GM21723 (cell line): ENCODE data around the gene RCL1.
"Not testable (repeated sequence)": the region's sequence is repeated elsewhere in the genome, so short reads cannot be mapped to it uniquely, and the experiment has no call there.

Source experiments
- ATAC-seq: cut with Tn5 transposase; IDR thresholded peaks from one replicate; pipeline ENCODE4 v1.9.1; 2021; ENCODE audit warnings: mild to moderate bottlenecking, moderate library complexity; ENCODE audit not compliant: unreplicated experiment

The RCL1 gene, protein sequence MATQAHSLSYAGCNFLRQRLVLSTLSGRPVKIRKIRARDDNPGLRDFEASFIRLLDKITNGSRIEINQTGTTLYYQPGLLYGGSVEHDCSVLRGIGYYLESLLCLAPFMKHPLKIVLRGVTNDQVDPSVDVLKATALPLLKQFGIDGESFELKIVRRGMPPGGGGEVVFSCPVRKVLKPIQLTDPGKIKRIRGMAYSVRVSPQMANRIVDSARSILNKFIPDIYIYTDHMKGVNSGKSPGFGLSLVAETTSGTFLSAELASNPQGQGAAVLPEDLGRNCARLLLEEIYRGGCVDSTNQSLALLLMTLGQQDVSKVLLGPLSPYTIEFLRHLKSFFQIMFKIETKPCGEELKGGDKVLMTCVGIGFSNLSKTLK

DNA sequence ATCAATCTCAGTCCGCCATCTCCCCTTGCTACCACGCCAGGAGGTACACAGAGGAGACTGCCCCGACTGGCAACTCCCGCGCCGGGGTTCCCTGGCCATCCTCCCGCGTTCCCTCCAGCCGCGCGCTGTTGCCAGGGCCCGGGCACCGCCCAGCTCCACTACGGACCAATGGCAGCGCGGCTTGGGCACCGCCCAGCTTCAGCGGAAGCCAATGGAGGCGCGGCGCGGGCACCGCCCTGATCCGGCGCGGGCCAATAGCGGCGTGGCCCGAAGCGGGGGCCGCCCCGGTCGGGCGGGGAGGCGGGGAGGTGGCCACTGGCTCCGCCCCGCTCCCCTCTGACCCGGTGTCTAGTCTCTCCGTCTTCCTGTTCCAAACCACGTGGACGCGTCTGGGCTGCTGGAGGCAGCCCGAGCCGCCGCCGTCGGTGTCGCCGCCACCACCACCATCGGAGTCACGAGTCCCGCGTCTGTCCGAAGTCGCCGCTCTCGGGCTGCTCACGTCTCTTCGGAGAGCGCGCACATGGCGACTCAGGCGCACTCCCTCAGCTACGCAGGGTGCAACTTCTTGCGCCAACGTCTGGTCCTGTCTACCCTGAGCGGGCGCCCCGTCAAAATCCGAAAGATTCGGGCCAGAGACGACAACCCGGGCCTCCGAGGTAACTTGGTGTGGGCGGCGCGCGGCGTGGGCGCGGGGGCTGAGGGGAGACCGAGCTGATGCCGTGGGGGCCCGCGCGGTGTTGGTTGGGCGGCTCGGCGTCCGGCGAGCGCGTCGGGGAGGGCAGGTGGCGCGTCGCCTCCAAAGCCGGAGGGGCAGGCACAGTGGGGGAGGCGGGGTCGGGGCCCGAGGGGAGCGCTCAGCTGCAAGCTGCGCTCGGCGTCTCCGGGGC lies at the start of gene RCL1:
Gene RCL1 (plus strand): TSS at position 373 of the 887 bp plus-strand sequence. CDS start 148 bp downstream, at position 521.
- ATAC-seq, result peak; percentile 96

DNA sequence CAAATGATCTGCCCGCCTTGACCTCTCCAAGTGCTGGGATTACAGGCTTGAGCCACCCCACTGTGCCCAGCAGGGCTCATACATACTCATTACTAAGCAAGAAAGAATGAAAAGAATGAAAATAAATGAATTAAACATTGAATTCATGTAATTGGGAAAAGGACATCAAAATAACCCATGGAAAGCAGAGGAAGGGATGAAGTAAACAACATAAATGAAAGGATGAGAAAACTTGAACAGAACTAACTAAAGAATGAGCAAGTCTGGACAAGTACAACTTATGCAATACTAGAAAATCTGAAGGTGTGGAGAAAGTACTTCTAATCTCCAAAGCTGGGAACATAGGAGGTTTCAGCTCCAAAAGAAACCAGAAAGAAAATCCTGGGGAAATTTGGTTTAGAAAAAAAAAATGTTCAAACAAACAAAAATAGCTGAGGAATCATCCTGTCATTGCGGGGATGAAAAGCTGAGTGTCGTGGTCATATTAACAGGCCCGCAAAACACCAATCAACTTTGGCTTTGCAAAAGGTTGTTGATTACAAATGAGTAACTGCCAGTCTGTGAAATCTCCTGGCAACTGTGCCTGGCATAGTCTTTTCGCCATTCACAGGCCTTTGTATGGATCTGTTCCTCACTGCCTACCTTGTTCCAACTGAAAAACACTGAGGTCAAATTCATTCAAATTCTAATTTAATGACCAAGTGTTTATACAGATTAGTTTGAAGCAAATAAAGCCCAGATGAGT lies 49.4 kb upstream of the RCL1 start:
- ATAC-seq, result no peak

DNA sequence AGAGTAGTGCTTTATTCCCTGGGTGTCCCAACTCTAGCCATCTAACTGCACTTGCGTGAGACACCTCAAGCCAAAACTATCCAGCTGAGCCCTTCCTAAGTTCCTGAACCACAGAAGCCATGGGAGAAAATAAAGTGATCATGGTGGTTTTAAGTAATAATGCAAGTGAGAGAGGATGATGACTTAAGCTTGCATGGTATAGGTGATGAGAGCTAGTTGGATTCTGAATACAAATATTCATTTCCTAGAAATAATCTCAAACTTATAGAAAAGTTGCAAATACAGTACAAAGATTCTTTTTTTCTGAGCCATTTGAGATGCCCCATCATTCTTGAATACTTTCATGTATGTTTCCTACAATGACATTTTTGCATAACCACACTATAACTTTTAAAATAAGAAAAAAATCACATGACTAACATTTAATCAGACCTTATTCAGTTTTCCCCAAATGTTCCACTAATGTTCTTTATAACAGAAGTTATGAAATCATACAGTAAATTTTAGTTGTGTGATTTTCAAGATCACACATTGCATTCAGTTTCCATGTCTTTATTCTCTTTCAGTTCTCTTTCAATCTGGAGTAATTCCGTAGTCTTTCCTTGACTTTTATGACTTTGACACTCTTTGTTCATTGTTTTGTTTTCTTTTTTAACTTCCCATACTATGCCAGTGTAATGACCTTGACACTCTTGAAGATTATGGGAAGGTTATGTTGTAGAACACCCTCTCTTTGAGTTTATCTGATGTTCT lies 46.3 kb upstream of the RCL1 start:
- ATAC-seq, result no peak

DNA sequence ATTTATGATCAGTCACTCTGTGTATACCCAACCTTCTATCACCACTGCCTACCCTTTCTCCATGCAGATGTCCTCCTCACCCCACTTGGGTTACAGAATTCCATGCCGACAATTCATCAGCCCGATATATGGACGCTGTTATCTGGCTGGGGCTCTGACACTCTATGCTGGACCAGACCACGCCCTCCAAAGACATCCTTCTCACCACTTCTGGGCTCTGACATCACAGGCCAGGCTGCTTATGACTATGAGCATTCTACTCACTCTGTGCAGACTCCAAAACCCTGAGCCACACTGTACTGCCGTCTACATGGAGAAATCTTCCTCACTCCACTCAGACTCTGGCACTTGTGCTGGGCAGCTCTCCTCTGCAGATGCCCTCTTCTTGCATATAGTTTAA lies 44.1 kb upstream of the RCL1 start:
- no peak for ATAC-seq

DNA sequence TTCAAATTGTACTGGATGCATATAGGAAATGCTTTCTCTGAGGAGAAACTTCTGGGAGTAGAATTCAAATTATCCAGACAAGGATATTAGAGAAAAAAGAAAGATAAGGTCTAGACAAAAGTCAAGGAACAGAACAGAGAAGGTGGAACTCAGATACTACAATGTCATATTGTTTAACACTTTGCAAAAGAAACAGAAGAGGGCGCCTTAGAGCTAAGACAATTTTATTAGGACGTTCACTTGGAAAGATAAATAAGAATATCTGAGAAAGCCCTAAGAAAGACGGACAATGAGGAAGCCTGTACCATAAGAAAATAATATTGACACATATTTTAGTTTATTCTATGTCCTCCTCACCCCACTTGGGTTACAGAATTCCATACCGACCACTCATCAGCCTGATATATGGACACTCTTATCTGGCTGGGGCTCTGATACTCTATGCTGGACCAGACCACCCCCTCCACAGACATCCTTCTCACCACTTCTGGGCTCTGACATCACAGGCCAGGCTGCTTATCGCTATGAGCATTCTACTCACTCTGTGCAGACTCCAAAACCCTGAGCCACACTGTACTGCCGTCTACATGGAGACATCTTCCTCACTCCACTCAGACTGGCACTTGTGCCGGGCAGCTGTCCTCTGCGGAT lies 42.6 kb upstream of the RCL1 start:
- no peak for ATAC-seq

DNA sequence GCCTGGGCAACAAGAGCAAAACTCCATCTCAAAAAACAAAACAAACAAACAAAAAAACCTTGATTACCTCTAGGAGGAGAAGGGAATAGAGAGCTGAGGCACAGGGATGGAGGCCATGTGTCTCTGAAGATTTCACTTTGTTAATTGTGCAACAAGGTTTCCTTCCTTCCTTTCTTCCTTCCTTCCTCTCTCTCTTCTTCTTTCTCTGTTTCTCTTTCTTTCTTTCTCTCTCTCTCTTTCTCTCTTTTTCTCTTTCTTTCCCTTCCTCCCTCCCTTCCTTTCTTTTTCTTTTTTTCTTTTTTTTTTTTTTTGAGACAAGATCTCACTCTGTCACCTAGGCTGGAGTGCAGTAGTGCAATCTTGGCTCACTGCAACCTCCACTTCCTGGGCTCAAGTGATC lies 38.2 kb upstream of the RCL1 start:
- ATAC-seq, result not testable (repeated sequence)

DNA sequence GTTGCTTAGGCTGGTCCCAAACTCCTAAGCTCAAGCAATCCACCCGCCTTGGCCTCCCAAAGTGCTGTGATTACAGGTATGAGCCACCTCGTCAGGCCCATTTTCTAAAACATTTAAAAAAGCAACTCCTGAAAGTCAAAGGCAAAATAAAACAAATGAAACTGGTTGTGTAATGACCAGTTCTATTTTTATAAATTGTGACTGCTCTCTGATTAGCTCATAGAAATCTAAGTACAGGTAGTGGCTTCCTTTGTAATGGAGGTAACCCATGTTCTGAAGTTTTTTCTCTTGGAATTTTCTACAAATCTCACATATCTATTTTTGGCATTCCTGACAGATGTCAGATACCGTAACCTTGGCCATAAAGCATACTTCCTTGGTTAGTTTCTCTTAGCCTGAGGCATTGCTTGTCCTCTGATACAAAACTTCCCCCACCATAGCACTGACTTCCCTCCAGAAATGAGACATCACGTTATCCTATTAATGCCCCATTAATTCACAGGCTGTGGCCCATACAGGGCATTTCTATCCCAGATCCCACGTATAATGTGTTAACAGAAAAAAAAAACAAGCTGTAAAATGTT lies 37.6 kb upstream of the RCL1 start:
- ATAC-seq, result no peak

DNA sequence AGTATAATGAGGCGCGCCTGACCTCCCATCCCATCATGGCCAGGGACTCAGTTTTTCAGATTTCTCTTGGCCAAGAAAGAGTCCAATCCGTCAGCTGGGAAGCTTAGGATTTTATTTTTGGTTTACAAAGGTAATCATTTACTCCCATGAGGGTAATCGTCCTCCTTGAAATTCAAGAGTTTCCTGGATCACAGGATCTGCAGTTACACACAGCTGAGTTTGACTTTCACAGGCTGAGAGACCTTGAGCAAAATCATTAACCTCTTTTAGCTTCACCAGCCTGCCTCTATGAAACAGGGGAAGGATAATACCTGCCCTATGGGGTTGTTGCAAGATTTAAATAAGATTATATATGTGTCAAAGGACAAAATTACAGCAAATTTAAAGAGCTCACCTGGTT lies 36.3 kb upstream of the RCL1 start:
- ATAC-seq, result no peak

DNA sequence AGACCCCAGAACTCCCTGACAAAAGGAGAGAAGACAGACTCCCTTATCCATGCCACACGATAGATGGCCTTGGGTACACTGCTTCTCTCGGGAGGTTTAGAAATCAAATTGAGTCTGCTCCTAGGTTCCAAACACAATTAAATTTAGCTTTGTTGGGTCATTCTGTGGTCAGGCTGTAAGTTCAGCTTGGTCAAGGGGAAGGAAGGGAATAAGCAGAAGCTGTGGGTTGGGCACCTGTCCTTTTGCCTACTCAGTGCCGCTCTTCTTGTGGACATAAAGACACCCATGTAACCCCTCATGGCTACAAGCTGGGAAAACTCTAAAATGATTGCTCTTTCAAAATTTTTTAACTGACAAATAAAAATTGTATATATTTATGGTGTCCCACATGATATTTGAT lies 32.6 kb upstream of the RCL1 start:
- no peak for ATAC-seq

DNA sequence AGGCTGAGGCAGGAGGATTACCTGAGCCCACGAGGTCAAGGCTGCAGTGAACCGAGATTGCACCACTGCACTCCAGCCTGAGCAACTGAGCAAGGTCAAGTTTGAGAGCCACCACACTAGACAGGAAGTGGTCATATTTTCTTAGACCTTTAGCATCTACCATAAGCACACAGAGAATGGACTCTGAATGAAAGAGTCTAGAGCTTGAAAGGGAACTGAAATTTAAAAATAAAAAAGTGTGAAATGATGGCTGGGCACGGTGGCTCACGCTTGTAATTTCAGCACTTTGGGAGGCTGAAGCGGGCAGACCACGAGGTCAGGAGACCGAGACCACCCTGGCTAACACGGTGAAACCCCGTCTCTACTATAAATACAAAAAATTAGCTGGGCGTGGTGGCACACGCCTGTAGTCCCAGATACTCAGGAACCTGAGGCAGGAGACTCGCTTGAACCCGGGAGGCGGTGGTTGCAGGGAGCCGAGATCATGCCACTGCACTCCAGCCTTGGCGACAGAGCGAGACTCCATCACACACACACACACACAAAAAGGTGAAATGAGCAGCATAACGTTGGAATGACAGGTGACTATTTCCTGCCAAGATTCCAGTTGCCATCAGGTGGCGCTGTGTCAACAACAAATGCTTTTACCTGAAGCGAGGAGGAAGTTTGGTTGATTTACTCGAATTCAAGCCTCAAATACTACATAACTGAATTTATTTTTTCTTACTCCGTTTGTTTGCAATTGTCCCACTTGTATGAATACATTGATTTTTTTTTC lies 30.4 kb upstream of the RCL1 start:
- peak; percentile 79 for ATAC-seq

DNA sequence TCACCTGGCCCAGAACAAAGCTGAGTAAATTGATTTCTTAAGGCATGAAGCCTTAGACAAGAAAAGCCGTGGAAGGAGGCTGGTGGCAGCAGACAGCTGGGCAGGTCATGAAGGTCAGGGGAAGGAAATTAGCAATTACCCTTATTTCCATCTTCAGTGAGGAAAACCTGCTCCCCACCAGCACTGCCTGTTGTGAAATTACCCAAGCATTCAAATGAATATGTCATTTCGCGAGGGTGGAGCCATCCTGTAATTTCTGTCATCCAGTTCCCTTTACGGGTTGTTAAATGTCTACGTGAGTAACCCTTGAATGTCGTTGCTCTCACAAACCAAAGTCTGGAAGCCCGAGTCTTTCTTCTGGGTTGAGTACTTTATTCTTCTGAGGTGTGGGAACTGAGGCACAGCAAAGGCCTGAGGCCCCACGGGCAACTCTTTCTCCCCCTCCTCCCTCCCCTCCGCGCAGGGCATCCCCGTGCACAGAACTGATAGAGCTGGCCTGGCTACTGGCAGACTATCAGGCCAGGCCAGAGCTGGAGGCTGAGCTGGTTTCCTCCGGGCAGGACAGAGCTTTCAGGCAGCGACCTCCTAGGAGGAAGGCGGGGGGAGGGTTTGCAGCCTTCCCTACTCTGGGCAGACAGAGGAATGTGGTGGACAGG lies 29.7 kb upstream of the RCL1 start:
- peak; percentile 17 for ATAC-seq

DNA sequence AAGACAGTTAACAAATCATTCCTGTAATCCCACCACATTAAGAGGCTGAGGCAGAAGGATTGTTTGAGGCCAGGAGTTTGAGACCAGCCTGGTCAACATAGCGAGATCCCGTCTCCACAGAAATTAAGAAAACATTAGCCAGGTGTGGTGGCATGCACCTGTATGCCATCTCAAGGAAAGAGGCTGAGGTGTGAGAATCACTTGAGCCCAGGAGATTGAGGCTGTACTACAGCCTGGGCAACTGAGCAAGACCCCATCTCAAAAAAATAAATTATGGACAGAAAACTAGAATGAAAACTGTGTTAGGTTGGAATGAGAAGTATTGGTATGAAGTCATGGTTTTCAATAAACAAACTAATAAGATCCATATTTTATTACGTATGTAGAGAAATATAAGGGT lies 28.7 kb upstream of the RCL1 start:
- no peak for ATAC-seq

DNA sequence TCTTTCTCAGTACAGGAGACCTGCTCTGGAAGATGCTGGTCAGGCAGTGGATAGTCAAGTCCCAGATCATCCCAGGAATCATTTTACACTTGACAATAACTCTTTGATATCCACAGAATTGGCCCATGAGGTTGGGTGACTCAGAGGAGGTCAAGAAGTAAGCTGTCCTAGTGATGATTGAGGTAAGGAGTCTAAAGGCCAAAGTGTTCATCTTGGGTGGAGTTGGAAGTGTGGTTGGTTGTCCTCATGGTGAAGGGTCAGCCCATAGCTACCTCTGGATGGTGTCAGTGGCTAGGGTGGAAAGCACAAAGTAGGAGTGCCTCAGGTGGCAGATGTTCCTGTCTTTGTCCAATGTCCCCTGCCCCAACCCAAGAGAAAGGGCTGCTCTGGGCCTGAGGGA lies 24.1 kb upstream of the RCL1 start:
- no peak for ATAC-seq

DNA sequence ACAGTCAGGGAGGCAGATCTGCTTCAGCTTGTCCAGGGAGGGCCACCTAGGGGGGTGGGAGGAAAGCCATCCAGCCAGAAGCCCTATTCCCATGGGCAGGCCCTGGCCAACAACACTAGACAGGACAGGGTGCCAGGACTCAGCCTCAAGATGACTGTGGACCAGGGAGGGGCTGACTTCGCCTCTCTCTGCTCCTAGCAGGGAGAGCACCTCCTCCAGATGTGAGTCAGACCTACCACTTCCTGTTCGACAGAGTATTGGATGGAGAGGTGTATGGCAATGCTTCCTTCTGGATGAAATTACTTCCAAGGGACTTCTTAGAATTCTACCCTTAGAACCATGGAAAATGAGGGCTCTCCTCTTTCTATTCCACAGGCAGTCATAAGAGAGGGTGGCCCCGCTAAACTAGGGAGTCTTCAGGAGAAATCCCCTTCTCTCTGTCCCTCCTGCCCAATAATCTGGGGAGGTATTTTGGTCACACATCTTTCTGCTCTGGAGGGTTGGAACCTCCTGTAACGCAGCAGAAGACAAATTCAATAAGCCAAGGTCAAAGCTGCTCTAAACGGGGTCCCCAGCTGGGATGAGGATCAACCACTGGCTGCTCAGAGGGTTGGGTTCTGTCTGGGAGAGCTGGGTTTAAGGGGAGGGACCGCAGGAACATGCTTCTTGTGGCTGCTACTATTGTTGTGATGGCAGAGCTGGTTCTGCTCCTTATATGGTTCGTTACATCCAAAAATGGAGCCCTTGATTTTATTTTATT lies 23.2 kb upstream of the RCL1 start:
- no peak for ATAC-seq

DNA sequence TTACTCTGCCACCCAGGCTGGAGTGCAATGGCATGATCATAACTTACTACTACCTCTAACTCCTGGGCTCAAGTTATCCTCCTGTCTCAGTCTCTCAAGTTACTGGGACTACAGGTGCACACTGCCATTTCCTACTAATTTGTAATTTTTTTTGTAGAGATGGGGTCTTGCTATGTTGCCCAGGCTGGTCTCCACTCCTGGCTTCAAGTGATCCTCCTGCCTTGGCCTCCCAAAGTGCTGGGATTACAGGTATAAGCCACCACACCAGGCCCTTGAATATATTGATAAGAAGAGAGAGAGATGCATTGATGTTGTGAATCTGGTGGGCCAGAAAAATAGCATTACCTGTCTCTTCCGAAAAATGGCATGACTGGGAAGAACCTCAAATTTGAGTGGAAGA lies 21.0 kb upstream of the RCL1 start:
- ATAC-seq, result no peak

DNA sequence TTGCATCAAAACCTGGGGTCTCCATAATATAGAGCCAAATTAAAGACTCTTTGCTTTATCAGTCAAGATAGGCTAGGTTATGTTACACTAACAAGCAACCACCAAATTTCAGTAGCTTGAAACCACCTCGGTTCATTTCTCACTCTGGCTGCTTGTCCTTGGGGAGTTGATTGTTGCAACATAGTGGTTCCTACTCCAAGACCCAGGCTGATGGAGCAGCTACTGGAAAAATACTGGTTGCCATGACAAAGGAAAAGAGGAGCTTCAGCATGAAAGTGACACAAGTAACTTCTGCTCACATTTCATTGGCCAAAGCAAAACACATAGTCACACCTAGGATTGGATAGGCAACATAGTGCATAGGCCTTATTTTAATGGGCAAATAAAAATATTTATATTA lies 18.5 kb upstream of the RCL1 start:
- ATAC-seq, result no peak

DNA sequence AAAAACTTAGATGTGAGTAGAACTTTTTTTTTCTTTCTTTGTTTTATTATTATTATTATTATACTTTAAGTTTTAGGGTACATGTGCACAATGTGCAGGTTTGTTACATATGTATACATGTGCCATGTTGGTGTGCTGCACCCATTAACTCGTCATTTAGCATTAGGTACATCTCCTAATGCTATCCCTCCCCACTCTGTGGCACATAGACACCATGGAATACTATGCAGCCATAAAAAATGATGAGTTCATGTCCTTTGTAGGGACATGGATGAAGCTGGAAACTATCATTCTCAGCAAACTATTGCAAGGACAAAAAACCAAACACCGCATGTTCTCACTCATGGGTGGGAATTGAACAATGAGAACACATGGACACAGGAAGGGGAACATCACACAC lies 17.8 kb upstream of the RCL1 start:
- not testable (repeated sequence) for ATAC-seq

DNA sequence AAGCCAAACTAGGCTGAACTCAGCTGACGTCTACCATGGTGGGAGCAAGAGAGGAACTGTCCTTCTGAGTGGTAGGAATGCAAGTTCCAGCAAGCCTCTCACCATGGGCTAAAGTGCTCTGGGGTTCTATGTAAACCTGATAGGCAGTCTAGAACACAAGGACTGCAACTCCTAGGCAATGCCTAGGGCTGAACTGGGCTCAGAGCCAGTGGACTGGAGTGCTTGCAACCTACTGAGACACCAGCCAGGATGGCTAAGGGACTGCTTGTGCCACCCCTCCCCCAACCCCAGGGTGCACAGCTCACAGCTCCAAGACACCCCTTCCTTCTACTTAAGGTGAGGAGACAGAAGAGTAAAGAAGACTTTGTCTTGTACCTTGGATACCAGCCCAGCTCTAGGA lies 12.1 kb upstream of the RCL1 start:
- no peak for ATAC-seq
